NCI-H2227 (cell line): Measurements from ENCODE around the gene ITGB1BP1.

Experiments
- DNase-seq: peaks from one replicate; lab custom pipeline; 2025; ENCODE audit not compliant: unreplicated experiment; lab: John Stamatoyannopoulos, UW

The ITGB1BP1 gene, protein sequence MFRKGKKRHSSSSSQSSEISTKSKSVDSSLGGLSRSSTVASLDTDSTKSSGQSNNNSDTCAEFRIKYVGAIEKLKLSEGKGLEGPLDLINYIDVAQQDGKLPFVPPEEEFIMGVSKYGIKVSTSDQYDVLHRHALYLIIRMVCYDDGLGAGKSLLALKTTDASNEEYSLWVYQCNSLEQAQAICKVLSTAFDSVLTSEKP

DNA sequence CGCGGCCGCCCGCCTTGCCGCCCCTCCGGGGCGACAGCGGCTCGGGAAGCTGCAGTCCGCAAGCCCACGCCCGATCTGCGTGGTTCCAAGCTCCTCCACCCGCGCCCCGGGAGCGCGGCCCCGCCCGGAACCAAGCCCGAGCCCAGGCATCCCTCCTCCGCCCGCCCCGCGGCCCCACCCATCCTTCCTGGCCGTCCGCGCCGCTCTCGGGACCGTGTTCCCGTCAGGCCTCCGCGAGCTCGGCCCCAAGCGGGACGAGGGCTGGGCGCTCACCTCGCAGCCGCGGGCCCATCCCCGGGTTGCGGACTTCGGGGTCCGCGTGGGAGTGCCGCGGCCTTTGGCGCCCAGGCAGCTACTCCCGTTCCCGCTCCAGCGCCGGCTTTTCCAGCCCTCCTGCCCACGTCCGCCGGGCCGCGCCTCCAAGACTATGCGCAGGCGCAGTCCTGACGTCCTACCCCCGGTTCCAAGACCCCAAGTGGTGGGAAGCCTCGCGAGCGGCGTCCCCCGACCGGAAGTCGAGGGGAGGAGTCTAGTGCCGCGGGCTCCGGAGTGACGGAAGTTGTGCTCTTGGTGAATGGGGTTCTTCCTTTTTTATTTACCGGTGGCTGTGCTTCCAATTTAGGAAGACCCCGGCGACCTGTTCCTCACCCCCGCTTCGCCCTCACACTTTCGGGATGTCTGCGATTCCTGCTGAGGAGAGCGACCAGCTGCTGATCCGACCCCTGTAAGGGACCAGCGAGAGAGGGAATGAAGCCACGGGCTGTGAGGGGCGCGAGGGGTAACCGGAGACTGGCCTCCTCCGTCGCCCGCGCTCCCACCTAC lies at the start of gene ITGB1BP1, which contains the start of gene CPSF3:
TSS of gene ITGB1BP1 (minus strand) at position 429 of the 822 bp plus-strand sequence. CDS start 4,831 bp downstream, outside the sequence.
TSS of gene CPSF3 (plus strand) at position 555 of the 822 bp plus-strand sequence. CDS start at position 675, 120 bp downstream.
- peak; percentile 99 for DNase-seq

DNA sequence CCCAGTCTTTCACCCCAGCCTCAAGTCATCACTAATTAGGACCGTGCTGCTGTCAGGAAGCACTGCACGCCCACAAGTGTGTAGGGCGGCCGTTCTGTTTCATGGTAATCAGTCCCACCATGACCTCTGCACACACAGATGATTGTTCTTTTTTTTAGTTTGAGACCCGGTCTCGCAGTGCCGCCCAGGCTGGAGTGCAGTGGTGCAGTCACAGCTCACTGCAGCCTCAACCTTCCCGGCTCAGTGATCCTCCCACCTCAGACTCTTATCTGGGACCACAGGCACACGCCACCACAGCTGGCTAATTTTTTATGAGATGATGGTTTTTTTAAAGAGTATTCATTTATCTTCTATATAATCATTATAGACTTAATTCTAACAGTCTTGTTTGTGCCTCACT lies 49.2 kb upstream of the ITGB1BP1 start:
- no peak for DNase-seq

DNA sequence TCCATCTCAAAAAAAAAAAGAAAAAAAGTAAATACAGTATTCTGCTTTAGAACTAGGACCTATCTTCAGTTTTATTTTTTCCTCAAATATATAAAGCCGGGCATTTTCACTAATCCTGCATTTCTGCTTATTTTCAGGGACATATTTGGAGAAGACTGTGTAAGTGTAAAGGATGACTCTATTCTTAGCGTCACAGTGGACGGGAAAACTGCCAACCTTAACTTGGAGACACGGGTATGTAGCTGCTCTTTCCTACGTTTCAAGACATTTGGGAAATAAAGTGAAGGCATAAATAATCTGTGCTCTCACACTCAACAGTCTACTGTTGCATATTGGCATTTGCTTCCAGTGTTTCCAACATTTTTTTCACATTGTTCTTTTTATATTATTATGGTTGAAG lies 47.9 kb upstream of the ITGB1BP1 start:
- no peak for DNase-seq

DNA sequence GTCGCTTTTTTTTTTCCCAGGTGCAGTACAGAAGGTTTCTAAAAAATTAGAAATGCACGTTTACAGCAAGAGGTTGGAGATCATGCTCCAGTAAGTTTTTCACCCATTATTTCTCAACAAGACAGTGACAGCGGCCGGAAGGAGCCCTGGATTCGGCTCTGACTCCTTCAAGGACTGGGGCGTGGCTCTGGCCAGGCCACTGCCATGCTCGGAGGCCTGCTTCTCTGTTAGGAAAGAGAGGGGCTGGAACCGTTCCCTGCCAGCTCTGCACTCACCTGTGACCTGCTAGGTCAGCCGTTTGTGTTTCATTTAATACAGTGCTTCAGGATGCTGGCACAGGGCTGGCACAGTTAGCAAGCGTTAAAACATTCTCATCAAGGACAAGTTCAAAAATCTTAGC lies 44.4 kb upstream of the ITGB1BP1 start:
- DNase-seq: no peak

DNA sequence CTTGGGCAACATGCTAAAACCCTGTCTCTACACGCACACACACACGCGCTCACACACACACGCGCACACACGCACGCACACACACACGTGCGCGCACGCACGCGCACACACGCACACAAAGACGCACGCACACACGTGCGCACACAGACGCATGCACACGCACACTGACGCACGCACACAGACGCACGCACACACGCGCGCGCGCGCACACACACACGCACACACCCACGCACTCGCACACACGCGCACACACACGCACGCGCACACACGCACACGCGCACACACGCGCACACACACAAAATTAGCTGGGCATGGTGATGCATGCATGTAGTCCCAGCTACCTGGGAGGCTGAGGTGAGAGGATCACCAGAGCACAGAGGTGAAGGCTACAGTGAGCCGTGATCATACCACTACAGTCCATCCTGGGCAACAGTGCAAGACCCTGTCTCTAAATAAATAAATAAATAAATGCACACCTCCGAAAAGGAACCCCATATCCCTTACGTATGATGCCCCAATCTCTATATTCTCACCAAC lies 42.9 kb upstream of the ITGB1BP1 start:
- DNase-seq: no peak

DNA sequence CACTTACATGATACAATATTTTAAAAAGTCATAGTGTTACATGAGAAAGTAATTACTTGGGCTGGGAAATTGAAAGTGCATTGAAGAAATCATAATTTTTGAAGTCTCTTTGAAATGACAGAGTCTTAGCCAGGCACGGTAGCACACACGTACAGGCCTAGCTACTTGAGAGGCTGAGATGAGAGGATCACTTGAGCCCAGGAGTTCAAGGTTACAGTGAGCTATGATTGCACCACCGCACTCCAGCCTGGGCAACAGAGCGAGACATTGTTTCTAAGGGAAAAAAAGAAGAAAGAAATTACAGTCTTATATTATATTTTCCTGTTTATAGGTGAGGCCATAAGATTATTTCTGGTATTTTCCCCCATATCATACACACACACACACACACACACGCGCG lies 41.8 kb upstream of the ITGB1BP1 start:
- no peak for DNase-seq

DNA sequence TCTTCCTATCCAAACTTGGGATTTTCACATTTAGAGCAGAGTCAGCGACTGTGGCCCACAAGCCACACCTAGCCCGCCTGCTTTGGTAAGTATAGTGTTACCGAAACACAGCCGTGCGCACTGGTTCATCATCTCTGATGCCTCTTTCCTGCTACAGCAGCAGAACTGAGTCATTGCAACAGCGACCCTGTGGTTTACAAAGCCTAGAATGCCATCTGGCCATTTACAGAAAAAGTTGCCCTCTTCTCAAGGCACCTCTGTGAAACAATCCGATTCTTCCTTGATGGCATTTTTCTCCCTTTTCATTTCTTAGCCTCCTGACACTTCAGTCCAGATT lies 40.3 kb upstream of the ITGB1BP1 start:
- DNase-seq: no peak

DNA sequence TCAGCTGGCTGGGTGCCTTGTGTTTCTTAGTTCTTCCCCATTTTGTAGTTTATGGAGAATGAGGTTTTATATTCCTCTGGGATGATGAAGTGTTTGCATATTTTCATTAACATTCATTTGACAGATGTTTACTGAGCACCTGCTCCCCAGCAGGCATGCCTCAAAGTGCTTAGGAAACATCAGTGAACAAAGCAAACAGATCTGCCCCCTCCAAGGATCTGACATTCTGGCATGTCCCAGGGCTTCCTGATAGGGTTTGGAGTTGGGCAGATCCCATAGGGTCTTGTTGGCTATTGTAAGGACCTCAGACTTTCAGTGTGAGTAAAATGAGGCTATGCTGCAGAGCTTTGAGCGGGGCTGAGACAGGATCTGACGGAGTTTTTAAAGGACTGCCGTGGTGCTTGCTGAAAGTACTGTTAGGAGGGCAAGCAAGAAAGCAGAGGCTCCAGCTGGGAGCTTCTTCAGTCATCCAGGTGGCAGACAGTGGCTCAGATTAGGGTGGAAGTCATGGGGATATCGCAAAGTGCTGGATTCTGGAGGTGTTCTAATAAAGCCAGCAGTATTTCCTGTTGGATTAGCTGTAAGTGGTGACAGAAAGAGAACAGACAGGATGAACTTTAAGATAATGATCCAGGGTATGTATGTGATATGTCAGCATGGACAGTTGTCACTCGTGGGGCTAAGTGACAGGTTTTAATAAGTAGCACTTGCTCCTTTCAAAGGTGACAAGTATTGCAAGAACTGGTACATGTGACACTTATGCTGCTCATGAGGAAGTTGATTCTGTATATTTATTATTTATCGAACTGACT lies 39.8 kb upstream of the ITGB1BP1 start:
- no peak for DNase-seq

DNA sequence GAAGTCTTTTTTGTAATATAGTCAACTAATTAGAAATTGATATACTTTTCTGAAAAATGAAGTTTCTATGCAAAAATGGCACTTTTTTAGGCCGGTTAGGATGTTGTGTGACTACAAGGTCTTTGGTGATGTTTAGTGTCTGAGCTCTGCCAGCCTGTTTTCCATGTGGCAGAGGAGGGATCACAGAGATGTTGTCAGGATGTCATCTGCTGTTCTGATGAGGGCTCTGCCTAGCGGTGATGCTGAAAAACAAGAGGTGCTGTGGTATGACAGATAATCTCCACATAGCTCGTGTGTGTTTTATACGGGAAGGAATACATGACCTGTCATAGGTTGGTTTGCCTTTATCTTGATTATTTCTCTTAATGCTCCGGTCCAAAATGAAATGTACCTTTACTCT lies 39.0 kb upstream of the ITGB1BP1 start:
- DNase-seq: no peak

DNA sequence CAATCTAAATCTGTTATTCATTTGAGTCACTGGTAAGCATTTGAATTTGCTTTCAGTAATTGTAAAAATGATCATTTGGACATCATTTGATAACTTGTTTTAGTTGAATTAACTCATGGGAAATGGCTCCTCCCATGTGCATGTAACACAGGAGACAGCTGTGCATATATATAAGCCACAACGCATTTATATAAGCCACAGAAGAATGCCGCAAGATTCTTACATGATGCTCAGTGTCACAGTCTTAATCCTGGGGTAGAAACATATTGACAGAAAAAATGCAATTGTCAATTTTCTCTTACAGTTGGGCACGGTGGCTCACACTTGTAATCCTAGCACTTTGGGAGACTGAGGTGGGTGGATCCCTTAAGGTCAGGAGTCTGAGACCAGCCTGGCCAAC lies 37.8 kb upstream of the ITGB1BP1 start:
- DNase-seq: no peak

DNA sequence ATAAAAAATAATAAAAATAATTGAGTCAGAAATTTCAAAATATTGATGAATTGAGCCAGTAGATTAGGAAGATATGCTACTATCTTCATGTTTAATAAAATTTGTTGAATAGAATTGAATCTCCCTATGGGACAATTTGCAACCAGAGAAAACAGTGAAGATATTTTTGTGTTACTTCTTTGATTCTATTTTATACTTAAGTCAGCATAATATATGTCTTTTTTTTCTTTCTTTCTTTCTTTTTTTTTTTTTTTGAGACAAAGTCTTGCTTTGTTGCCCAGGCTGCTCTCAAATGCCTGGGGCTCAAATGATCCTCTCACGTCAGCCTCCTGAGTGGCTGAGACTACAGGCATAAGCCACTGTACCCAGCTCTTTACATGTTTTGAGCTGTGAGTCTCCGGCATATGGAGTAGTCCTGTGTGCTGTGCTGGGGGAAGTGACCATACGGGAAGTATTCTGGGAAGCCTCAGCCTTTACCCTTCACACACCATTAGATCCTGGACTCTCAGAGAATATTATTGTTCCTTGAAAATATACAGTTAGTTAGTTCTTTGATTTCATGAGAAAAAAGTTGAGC lies 37.2 kb upstream of the ITGB1BP1 start:
- DNase-seq: no peak

DNA sequence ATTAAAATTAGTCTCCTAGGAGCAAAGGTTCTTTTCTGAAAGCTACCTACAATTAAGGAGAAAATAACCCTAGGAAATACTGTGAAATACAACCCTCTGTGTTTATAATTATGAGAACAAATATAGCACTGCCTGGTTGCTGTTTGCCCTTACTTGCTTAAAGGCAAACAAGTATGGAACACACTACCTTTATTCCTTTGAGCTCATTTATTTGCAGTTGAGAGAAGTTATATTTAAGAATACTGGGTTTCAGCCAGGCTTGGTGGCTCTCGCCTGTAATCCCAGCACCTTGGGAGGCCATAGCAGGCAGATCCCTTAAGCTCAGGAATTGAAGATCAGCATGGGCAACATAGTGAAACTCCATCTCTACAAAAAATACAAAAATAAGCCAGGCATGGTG lies 27.9 kb upstream of the ITGB1BP1 start:
- DNase-seq: no peak

DNA sequence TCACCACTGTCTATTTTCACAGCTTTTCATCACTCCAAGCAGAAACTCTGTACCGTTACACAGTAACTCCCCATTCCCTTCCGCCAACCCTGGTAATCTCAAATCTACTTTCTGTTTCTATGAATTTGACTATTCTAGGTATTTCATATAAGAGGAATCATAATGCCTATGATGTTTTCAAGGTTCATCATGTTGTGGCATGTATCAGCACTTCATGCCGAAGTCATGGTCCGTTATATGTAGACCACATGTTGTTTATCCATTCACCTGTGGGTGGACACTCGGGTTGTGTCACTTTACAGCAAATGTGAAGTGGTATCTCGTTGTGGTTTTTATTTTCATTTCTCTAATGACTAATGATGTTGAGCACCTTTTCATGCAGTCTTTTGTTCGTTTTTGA lies 21.8 kb upstream of the ITGB1BP1 start:
- no peak for DNase-seq

DNA sequence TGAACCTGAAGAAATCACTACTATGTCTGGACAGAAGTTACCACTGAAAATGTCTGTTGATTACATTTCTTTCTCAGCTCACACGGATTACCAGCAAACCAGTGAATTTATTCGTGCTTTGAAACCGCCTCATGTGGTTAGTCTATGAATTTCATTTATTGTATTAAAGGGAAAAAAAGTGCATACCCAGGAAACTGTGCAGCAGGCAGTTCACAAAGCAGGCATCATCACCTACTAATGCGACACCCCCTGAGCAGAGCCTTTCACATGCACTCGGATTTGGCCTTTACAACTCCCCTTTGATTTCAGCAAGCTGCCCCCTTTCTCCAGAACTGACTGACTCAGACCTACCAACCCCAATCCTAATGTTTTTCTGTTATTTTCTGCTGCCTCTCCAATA lies 20.2 kb upstream of the ITGB1BP1 start:
- DNase-seq: no peak

DNA sequence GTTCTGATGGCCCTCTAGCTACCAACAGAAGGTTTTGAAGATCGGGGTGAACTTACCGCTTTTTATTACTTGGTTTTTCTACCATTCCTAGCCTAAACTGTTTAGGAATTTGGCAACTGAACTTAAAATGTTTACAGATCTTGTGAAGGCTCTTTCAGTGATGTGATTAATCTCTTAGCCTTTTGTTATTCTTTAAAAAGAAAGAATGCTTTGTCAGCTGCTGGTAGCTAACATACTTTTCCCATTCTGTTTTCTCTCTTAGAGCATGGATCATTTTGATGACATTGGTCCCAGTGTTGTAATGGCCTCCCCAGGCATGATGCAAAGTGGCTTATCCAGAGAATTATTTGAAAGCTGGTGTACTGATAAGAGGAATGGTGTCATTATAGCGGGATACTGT lies 18.2 kb upstream of the ITGB1BP1 start:
- no peak for DNase-seq

DNA sequence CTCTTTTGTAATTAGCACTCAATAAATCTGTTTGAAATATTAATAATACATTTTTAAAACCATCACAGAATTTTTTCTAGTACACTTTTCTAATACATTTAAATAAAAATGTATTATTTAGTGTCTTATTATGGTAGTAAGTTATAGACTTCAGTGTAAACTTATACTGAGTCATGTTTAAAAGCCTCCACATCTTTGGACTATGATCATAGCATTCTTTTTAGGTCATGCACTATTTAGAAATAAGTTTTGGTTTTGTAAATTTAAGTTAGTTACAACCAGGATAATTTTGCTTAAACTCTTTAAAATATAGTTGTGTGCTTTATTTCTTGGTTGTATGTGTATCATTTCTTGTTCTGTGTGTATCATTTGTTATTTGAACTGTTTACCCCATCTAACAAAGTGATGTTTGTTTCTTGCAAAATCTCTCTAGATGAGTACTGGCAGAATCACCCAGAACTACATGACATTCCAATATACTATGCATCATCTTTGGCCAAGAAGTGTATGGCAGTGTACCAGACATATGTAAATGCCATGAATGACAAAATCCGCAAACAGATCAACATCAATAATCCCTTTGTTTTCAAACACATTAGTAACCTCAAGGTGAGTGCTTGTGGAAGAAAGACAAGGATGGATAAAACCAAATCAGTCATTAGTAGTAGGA lies 16.9 kb upstream of the ITGB1BP1 start:
- DNase-seq: no peak

DNA sequence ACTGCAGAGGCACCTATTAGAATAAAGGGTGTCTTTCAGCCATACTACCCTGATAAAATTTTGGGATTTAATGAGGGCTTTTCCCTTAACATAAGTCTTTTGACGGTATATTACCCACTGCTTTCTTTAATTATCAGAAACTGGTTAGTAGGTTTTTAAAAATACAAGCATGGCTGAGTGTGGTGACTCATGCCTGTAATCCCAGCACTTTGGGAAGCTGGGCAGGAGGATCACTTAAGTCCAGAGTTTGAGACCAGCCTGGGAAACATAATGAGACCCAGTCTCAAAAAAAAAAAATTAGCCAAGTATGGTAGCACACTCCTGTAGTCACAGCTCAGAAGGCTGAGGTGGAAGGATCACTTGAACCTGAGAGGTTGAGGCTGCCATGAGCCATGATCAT lies 16.2 kb upstream of the ITGB1BP1 start:
- DNase-seq: no peak

DNA sequence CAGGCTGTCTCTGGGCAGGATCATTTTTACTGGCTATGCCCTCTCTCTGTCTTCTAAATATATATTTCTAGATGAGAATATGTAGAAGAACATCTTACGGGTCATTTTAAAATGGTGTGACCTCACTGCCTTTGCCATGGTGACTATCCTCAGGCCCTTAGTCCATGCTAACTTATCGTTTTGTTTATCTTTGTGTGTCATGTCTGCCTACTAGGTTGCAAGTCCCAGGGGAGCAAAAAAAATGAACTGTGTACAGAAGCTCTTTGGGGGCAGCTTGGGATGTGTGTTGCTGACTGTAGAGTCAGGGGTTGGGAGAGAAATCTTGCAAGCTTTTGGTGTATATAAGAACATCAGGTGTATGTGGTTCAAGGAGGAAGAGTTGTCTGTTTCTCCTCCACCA lies 11.2 kb upstream of the ITGB1BP1 start:
- no peak for DNase-seq

DNA sequence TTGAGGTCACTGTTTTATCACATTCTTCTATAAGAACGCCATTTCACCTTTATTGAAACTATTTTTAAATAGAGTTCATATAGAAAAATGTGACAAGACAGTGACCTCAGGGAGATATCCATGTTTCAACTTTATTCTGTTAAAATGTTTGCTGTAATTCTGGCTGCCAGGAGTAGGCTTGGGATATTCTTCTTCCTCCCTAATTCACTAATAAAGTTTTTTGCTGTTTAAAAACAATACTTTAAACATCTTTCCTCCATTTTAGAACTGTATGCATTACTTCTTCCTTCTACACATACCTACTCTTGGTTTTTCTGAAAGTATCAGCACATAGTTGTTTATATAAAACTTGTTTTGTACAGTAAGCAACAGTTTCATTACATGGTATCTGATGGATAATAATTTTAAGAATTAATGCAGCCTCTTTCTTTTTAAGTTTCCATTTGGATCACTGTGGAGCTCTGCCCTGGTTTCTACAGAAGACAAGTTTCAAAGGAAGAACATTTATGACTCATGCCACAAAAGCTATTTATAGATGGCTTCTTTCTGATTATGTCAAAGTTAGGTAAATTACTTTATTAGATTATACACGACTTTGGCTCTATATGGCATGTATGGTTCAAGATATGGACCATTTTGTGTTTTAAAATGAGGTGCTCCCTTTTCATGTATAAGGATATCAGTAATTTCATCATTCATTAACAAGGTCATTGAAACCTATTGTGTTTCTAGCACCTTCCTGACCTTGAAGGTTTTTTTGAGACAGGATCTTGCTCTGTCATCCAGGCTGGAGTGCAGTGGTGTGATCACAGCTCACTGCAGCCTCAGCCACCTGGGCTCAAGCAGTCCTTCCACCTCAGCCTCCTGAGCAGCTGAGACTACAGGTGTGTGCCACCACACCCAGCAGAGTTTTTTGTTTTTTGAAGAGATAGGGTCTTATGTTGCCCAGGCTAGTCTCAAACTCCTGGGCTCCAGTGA lies 7.3 kb upstream of the ITGB1BP1 start:
- DNase-seq: no peak
